ENCODE measurements around the gene DYNC1LI1.

DNA sequence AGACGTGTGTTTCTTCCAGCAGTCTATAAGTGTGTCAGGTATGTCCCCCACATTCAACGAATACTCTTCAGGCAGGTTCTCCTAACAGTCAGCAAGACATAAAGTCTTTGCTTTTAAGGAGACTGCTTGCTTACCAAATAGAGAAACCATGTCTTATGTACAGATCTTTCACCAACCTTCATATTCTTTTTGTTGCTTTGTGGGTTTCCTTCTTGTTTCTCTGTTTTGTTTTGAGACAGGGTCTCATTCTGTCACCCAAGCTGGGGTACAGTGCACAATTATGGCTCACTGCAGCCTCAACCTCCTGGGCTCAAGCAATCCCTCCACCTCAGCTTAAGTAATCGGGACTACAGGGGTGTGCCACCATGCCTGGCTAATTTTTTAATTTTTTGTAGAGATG lies 14.3 kb downstream of the DYNC1LI1 start:
- TF ChIP-seq CTCF (conservative IDR thresholded peaks at IDR 0.05 in 1 of 2, IDR thresholded peaks at IDR 0.05 in 1 of 2; ENCODE audit: extremely low read depth in 1 of 2, insufficient read depth in 1 of 2, low read depth in 1 of 2, low read length in 2 of 2) = no peak
- TF ChIP-seq EZH2 (IDR thresholded peaks at IDR 0.05; ENCODE audit: borderline replicate concordance, low read length) = no peak

Data from mammary epithelial cell (primary cell).